Urinary bladder (tissue), 4 donors: ENCODE data around the gene EML6. TPM values are rescaled to one million over a fixed set of nuclear protein-coding genes. Genes with fewer than 3 reads are reported as not detected.

Experiments used
- DNase-seq: peaks from one replicate; pipeline ENCODE4 v3.0.0-alpha.2; 2015; ENCODE audit errors: extremely low spot score
- H3K27ac ChIP-seq: one replicate; pipeline ENCODE4 v1.5.1; 2013; ENCODE audit warnings: low read depth, mild to moderate bottlenecking, moderate library complexity
- H3K36me3 ChIP-seq: one replicate; pipeline ENCODE4 v1.6.1; 2013; ENCODE audit warnings: mild to moderate bottlenecking, moderate library complexity; ENCODE audit not compliant: insufficient read depth
- H3K4me1 ChIP-seq: one replicate; pipeline ENCODE4 v1.6.1; 2013; ENCODE audit warnings: mild to moderate bottlenecking, moderate library complexity; ENCODE audit not compliant: insufficient read depth
- H3K4me3 ChIP-seq: one replicate; pipeline ENCODE4 v1.5.1; 2013; ENCODE audit warnings: low read depth, low read length
- WGBS: extraction: QIAGEN DNeasy Blood & Tissue Kit; methylation state at CpG from one replicate; pipeline ENCODE4 v1.1.7; 2013; 5-methylcytosine and 5-hydroxymethylcytosine counted together
- polyA plus RNA-seq: library from polyadenylated mRNA; stranded (reverse); fragments of 200-250 nt; gene quantifications from one replicate; pipeline ENCODE4 v1.2.3, GENCODE V29; 2013
- total RNA-seq: library from RNA; depleted of rRNA; stranded (reverse); fragments of >200 nt; gene quantifications from one replicate; pipeline ENCODE4 v1.2.3, GENCODE V29; 2014
- donor health status: healthy with polysubstance abuse.
- donor health status: healthy.

EML6 gene
- total and polyA plus RNA-seq, 2 donors: 1.4 to 3.9 TPM

GRCh38 chr2:54755641-54756326 is 32.3 kb downstream of the EML6 start:
- Histone ChIP-seq H3K36me3 (no peaks in the 10 kb centered on the region), H3K27ac (no peak overlapping the region), H3K4me1 (no peaks in the 10 kb centered on the region), H3K4me3 (no peak overlapping the region)
- 75% methylated on average over 9 of the region's 9 CpGs for WGBS
- no peak for DNase-seq

- Histone ChIP-seq H3K4me3 (no peak overlapping the region), H3K36me3 (no peaks in the 10 kb centered on the region), H3K4me1 (no peaks in the 10 kb centered on the region), H3K27ac (no peak overlapping the region)
- no peak for DNase-seq
- 88% methylated on average over 4 of the region's 4 CpGs for WGBS
These were observed 34.0 kb downstream of the EML6 start for GRCh38 chr2:54757500-54757899.

DNA sequence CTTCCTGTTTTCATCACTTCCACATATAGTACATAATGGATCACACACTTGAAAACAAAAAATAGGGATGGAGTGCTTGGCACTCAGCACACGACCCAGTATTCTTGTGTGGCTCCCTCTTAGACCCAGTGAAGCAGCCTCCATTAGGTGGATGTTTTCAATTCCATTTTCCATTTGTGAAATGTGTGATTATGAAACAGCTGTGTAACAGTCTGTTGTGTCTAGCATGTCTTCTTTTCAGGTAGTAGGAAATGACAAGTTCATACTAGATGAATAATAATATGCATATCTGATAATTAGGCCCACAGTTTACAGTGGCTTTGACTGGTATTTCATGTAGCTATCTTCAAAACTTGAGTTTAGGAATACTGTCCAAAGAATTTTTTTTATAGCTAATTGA is 35.5 kb downstream of the EML6 start:
- DNase-seq: no peak
- no peak overlapping the region for H3K4me3 ChIP-seq
- 36% methylated on average over 1 of the region's 1 CpG for WGBS
- H3K36me3 ChIP-seq: no peaks in the 10 kb centered on the region
- no peaks in the 10 kb centered on the region for H3K4me1 ChIP-seq
- H3K27ac ChIP-seq: no peak overlapping the region

GRCh38 chr2:54760310-54760709 is 36.8 kb downstream of the EML6 start:
- no peak for DNase-seq
- no peak overlapping the region for H3K27ac ChIP-seq
- 93% methylated on average over 2 of the region's 2 CpGs for WGBS
- H3K4me3 ChIP-seq: no peak overlapping the region
- H3K4me1 ChIP-seq: no peaks in the 10 kb centered on the region
- H3K36me3 ChIP-seq: no peaks in the 10 kb centered on the region

- no peaks in the 10 kb centered on the region for H3K4me1 ChIP-seq
- WGBS: 79% methylated on average over 7 of the region's 7 CpGs
- H3K36me3 ChIP-seq: no peaks in the 10 kb centered on the region
- no peak overlapping the region for H3K4me3 ChIP-seq
- no peak for DNase-seq
- no peak overlapping the region for H3K27ac ChIP-seq
These were observed 40.3 kb downstream of the EML6 start for GRCh38 chr2:54763636-54764291.

- no peak overlapping the region for H3K4me3 ChIP-seq
- no peak overlapping the region for H3K27ac ChIP-seq
- no peak for DNase-seq
- no peaks in the 10 kb centered on the region for H3K36me3 ChIP-seq
- H3K4me1 ChIP-seq: no peaks in the 10 kb centered on the region
These were observed 44.5 kb downstream of the EML6 start for GRCh38 chr2:54767921-54768320.

- H3K4me3 ChIP-seq: no peak overlapping the region
- WGBS: 39% methylated on average over 1 of the region's 1 CpG
- H3K4me1 ChIP-seq: no peaks in the 10 kb centered on the region
- DNase-seq: no peak
- no peak overlapping the region for H3K27ac ChIP-seq
- H3K36me3 ChIP-seq: no peaks in the 10 kb centered on the region
These were observed 45.4 kb downstream of the EML6 start for GRCh38 chr2:54768772-54769428.

DNA sequence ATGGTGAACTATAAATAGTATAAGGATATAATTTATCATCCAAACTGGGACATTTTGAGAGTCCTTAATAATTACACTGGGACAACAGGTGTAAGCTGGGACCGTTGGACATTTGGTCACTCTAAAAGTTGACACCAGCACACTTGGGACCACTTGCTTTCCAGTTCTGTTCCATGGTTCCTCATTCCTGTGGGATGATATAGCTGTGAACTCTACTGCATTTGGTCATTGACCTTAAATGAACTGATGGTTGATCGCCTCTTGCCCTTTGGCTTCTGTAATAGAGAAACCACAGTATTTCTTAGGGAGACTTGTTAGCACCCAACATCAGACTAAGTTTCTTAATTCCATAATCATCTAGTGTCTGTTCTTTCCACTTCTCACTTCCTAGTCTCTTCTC is 46.7 kb downstream of the EML6 start:
- WGBS: 81% methylated on average over 2 of the region's 2 CpGs
- Histone ChIP-seq H3K36me3 (no peaks in the 10 kb centered on the region), H3K4me3 (no peak overlapping the region), H3K4me1 (no peaks in the 10 kb centered on the region), H3K27ac (no peak overlapping the region)
- no peak for DNase-seq

- 77% methylated on average over 3 of the region's 3 CpGs for WGBS
- no peaks in the 10 kb centered on the region for H3K36me3 ChIP-seq
- no peak overlapping the region for H3K27ac ChIP-seq
- no peaks in the 10 kb centered on the region for H3K4me1 ChIP-seq
- no peak for DNase-seq
- H3K4me3 ChIP-seq: no peak overlapping the region
These were observed 47.2 kb downstream of the EML6 start for GRCh38 chr2:54770676-54771075.

GRCh38 chr2:54771166-54771885 is 47.9 kb downstream of the EML6 start:
- H3K4me3 ChIP-seq: no peak overlapping the region
- no peak overlapping the region for H3K27ac ChIP-seq
- H3K4me1 ChIP-seq: no peaks in the 10 kb centered on the region
- no peak for DNase-seq
- WGBS: 92% methylated on average over 10 of the region's 10 CpGs
- no peaks in the 10 kb centered on the region for H3K36me3 ChIP-seq

- no peak overlapping the region for H3K4me3 ChIP-seq
- no peak for DNase-seq
- no peak overlapping the region for H3K27ac ChIP-seq
- 85% methylated on average over 3 of the region's 3 CpGs for WGBS
- no peaks in the 10 kb centered on the region for H3K4me1 ChIP-seq
- no peaks in the 10 kb centered on the region for H3K36me3 ChIP-seq
These were observed 48.6 kb downstream of the EML6 start for GRCh38 chr2:54772110-54772509.

DNA sequence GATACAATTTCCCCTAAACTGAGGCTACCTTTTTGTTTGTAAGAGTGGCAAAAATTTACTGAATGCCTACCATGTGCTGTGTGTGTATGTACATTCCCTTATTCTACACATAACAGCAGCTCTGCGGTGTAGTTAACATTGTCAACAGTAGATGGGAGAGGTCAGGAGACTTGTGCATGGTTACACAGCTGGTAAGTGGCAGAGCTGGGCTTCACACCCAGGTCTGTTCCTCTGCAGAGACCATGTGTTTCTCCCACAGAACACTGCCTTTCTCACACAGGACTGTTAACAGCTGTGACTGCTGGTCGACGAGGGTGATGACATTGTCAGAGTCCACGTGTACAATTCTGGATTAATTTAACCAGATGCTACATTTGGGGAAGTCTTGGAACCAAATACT is 49.1 kb downstream of the EML6 start:
- Histone ChIP-seq H3K4me1 (no peaks in the 10 kb centered on the region), H3K4me3 (no peak overlapping the region), H3K27ac (no peak overlapping the region), H3K36me3 (no peaks in the 10 kb centered on the region)
- no peak for DNase-seq
- WGBS: 74% methylated on average over 4 of the region's 4 CpGs

DNA sequence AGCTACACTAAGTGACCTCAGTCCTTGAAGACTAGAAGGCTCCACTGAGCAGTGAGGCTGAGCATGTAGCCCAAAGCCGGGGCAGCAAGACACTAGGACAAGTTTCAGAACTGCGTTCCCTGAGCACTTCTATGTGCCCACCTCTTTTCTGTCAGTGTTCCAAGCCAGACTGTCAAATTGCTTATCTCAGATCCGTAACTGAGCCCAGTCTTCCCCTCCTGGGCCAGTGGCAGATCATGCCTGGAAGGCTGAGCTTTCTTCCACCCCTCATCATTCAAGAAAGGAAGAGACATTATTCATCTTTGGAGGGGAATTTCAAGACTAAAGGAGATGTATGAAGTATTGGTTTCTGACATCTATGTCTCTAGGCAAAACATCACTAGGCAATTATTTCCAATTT is 49.8 kb downstream of the EML6 start:
- no peak for DNase-seq
- Histone ChIP-seq H3K4me3 (no peak overlapping the region), H3K4me1 (no peaks in the 10 kb centered on the region), H3K36me3 (no peaks in the 10 kb centered on the region), H3K27ac (no peak overlapping the region)
- WGBS: 86% methylated on average over 3 of the region's 3 CpGs

GRCh38 chr2:54773838-54774237 is 50.4 kb downstream of the EML6 start:
- Histone ChIP-seq H3K4me3 (no peak overlapping the region), H3K36me3 (no peaks in the 10 kb centered on the region), H3K4me1 (no peaks in the 10 kb centered on the region), H3K27ac (no peak overlapping the region)
- 87% methylated on average over 2 of the region's 2 CpGs for WGBS
- no peak for DNase-seq
